GM12878 (cell line): ENCODE data around the gene ISG20L2. TPM values are rescaled to one million over a fixed set of nuclear protein-coding genes. Genes with fewer than 3 reads are reported as not detected.

Source experiments
- E4F1 ChIP-seq: fragments of 450-650 bp; IDR thresholded peaks from 2 replicates; pipeline ENCODE4 v1.6.1; 2018; ENCODE audit warnings: borderline replicate concordance, mild to moderate bottlenecking; ENCODE audit not compliant: partially characterized antibody
- HDAC2 ChIP-seq: fragments of 200-600 bp; sonication (generic); IDR thresholded peaks from 2 replicates; pipeline ENCODE4 v1.6.1; 2017
- KDM1A ChIP-seq: fragments of 200-600 bp; sonication (generic); IDR thresholded peaks from 2 replicates; pipeline ENCODE4 v1.6.1; 2016; ENCODE audit warnings: borderline replicate concordance
- polyA plus RNA-seq, 11 experiments: library from polyadenylated mRNA; depleted of rRNA in 4 of 11; unstranded in 6 of 11; stranded (reverse) in 5 of 11; fragments of >200 nt; fragmentation: Nextera tagmentation in 4 of 11; fragmentation: Illumina TruSeq in 1 of 11; extraction: Ambion mirVana in 4 of 11; extraction: Trizol in 1 of 11; gene quantifications; 1 replicate in 1 of 11; 2 replicates in 10 of 11; pipeline versions ENCODE4 v1.2.1 to v1.2.3, GENCODE V29; 2011 to 2016; ENCODE audit warnings: inconsistent platforms in 2 of 11, missing spikeins in 2 of 11, low read depth in 1 of 11
- total RNA-seq, 4 experiments: library from RNA; depleted of rRNA in 3 of 4; stranded (reverse); fragments of >200 nt in 3 of 4; fragmentation: Illumina TruSeq in 1 of 4; extraction: Trizol in 1 of 4; gene quantifications; 2 replicates each; pipeline versions ENCODE4 v1.2.1 to v1.2.3, GENCODE V29; 2013 to 2021
- TF ChIP-seq, protein P1 (sequence below): IDR thresholded peaks from 2 replicates; pipeline ENCODE4 v1.6.1; 2012; ENCODE audit warnings: mild to moderate bottlenecking, low read depth, low read length

Gene ISG20L2
- total and polyA plus RNA-seq, 10 of the 15 experiments (the other 5 are each of a cell fraction or from before 2014, with no cell fraction given): 16.4 to 111 (median 48.0) TPM

- TF ChIP-seq, protein P1, sequence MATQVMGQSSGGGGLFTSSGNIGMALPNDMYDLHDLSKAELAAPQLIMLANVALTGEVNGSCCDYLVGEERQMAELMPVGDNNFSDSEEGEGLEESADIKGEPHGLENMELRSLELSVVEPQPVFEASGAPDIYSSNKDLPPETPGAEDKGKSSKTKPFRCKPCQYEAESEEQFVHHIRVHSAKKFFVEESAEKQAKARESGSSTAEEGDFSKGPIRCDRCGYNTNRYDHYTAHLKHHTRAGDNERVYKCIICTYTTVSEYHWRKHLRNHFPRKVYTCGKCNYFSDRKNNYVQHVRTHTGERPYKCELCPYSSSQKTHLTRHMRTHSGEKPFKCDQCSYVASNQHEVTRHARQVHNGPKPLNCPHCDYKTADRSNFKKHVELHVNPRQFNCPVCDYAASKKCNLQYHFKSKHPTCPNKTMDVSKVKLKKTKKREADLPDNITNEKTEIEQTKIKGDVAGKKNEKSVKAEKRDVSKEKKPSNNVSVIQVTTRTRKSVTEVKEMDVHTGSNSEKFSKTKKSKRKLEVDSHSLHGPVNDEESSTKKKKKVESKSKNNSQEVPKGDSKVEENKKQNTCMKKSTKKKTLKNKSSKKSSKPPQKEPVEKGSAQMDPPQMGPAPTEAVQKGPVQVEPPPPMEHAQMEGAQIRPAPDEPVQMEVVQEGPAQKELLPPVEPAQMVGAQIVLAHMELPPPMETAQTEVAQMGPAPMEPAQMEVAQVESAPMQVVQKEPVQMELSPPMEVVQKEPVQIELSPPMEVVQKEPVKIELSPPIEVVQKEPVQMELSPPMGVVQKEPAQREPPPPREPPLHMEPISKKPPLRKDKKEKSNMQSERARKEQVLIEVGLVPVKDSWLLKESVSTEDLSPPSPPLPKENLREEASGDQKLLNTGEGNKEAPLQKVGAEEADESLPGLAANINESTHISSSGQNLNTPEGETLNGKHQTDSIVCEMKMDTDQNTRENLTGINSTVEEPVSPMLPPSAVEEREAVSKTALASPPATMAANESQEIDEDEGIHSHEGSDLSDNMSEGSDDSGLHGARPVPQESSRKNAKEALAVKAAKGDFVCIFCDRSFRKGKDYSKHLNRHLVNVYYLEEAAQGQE: no peak
- TF ChIP-seq E4F1: no peak
- TF ChIP-seq HDAC2: no peak
- TF ChIP-seq KDM1A: no peak
Observed at GRCh38 chr1:156754219-156754618, 25.7 kb upstream of the ISG20L2 start (continued).
